HG03280 (cell line): ENCODE data around the gene LARGE2.
A peak's percentile ranks its signal among the peaks of the same experiment; 100 is the strongest.
"Not testable (repeated sequence)": the region's sequence is repeated elsewhere in the genome, so short reads cannot be mapped to it uniquely, and the experiment has no call there.

Source experiments
- ATAC-seq: cut with Tn5 transposase; IDR thresholded peaks from one replicate; pipeline ENCODE4 v1.9.1; 2021; ENCODE audit warnings: mild to moderate bottlenecking, moderate library complexity; ENCODE audit not compliant: unreplicated experiment

LARGE2 gene

GRCh38 chr11:45895553-45896259 is 26.8 kb upstream of the LARGE2 start:
- ATAC-seq: no peak

- no peak for ATAC-seq
These were observed 26.0 kb upstream of the LARGE2 start for GRCh38 chr11:45896422-45896984.

GRCh38 chr11:45897556-45897955 is 24.9 kb upstream of the LARGE2 start:
- ATAC-seq: no peak

- ATAC-seq: no peak
These were observed 23.4 kb upstream of the LARGE2 start for GRCh38 chr11:45899086-45899447.

GRCh38 chr11:45899448-45900174 is 22.8 kb upstream of the LARGE2 start:
- peak; percentile 56 for ATAC-seq

- not testable (repeated sequence) for ATAC-seq
These were observed 22.2 kb upstream of the LARGE2 start for GRCh38 chr11:45900175-45900800.

GRCh38 chr11:45900916-45901617 is 21.4 kb upstream of the LARGE2 start:
- no peak for ATAC-seq

- ATAC-seq: no peak
These were observed 20.8 kb upstream of the LARGE2 start for GRCh38 chr11:45901626-45902025.

- ATAC-seq: no peak
These were observed 19.7 kb upstream of the LARGE2 start for GRCh38 chr11:45902452-45903380.

GRCh38 chr11:45904309-45904915 is 18.0 kb upstream of the LARGE2 start:
- ATAC-seq: no peak

GRCh38 chr11:45905095-45905494 is 17.4 kb upstream of the LARGE2 start:
- no peak for ATAC-seq

GRCh38 chr11:45905576-45905975 is 16.9 kb upstream of the LARGE2 start:
- ATAC-seq: not testable (repeated sequence)

- no peak for ATAC-seq
These were observed 16.3 kb upstream of the LARGE2 start for GRCh38 chr11:45906096-45906682.

GRCh38 chr11:45906965-45907611 is 15.4 kb upstream of the LARGE2 start, which contains the start of gene FREY1:
FREY1 (minus strand) TSS chr11:45907271; CDS start chr11:45907245, 26 bp downstream.
- ATAC-seq: no peak

- ATAC-seq: no peak
These were observed 14.5 kb upstream of the LARGE2 start for GRCh38 chr11:45907911-45908370.

- ATAC-seq: no peak
These were observed 12.6 kb upstream of the LARGE2 start for GRCh38 chr11:45909594-45910475.

GRCh38 chr11:45910623-45911022 is 11.8 kb upstream of the LARGE2 start:
- ATAC-seq: no peak
